ENCODE data around the gene ZNF284. TPM values are rescaled to one million over a fixed set of nuclear protein-coding genes. Genes with fewer than 3 reads are reported as not detected.
A peak's percentile ranks its signal among the peaks of the same experiment; 100 is the strongest.
"Not testable (repeated sequence)": the region's sequence is repeated elsewhere in the genome, so short reads cannot be mapped to it uniquely, and the experiment has no call there.

Gene ZNF284
- total RNA-seq, 1 donor from 2014 or later = 1.4 TPM

DNA sequence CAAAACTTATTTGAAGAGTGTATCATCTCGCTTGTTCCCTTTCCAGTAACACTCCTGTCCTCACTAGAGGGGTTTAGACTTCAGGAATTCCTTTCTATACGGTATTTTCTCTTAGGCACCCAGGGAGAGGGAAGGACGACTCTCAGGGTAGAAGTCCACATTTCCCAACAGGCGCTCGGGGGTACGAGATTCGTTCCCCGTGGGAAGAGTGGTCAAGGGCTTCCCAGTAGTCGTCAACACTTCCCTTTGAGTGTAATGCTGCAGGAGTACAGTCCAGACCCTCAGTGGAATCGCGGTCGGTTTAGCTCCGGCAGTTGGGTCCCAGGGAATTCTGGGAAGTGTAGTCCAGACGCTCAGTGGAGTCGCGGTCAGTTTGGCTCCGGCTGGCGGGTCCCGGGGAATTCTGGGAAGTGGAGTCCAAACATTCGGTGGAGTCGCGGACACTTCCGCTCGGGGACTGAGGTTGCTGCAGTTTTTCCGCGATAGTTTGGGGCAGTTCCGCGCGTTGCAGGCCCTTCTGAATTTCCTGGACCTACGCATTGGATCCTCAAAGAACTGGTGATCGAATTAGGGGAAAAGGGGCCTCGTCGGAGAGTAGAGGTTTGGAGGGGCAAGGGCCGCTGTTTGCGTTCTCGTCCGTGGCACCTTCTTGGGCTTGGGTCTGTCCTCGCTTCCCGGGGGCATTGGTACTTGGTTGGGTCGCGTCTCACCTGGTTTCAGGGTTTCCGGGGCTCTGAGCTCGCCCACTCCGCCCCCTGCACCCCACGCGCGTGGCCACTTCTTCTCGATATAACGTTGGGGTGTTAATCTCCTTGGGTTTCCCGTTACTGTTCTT, 22.2 kb downstream of the ZNF284 start, which contains the start of gene ZNF224:
Gene ZNF224 (plus strand): TSS at position 431 of the 835 bp plus-strand sequence. CDS start 3,513 bp downstream, outside the sequence.
- DNase-seq (ENCODE audit: low spot score) = peak; percentile 97
- intact Hi-C loops (cut with DNase I) = loop anchor here (1.0 to 5.0 kb wide), 5 partner anchors 18 to 113 kb away; partner anchors contain the start of genes ZNF155, ZNF230 and ZNF284

- intact Hi-C loops (cut with DNase I) = no loop called here
- DNase-seq (ENCODE audit: low spot score) = no peak
Observed at GRCh38 chr19:44107751-44108150, 35.8 kb downstream of the ZNF284 start.

GRCh38 chr19:44109458-44109857, 37.5 kb downstream of the ZNF284 start:
- intact Hi-C loops (cut with DNase I) = no loop called here
- DNase-seq (ENCODE audit: low spot score) = no peak

- intact Hi-C loops (cut with DNase I) = loop anchor here (1.0 to 5.0 kb wide), 4 partner anchors 18 to 110 kb away; partner anchors contain the start of genes ZNF224, ZNF227, ZNF230 and ZNF234
Observed at GRCh38 chr19:44111910-44112463, 40.0 kb downstream of the ZNF284 start.

DNA sequence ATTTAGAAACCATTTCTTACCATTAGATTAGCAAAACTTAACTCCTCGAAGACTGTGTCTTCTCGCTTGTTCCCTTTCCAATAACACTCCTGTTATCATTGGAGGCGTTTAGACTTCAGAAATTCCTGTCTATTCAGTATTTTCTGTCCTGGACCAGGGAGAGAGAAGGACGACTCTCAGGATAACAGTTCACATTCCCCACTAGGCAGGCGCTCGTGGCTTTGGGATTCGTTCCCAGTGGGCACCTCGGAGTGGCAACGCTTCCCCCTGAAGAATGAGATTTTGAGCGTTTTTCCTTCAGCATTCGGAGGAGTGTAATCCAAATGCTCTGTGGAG, 40.8 kb downstream of the ZNF284 start:
- no peak for DNase-seq (ENCODE audit: low spot score)
- intact Hi-C loops (cut with DNase I) = loop anchor here (1.0 to 5.0 kb wide), 6 partner anchors 18 to 110 kb away; partner anchors contain the start of genes ZNF223, ZNF224, ZNF227 and ZNF230

More at GRCh38 chr19:44111910-44112463, 40.0 kb downstream of the ZNF284 start:
- no peak for DNase-seq (ENCODE audit: low spot score)

- DNase-seq (ENCODE audit: low spot score) = peak; percentile 97
- intact Hi-C loops (cut with DNase I) = loop anchor here (1.0 to 5.0 kb wide), 5 partner anchors 28 to 111 kb away; partner anchors contain the start of genes ZNF223, ZNF227, ZNF230 and ZNF234
Observed at GRCh38 chr19:44113138-44113783, 41.3 kb downstream of the ZNF284 start, which contains the start of gene ZNF225. Gene ZNF225 (plus strand): TSS chr19:44113399. CDS start chr19:44115828, 2,429 bp downstream.

DNA sequence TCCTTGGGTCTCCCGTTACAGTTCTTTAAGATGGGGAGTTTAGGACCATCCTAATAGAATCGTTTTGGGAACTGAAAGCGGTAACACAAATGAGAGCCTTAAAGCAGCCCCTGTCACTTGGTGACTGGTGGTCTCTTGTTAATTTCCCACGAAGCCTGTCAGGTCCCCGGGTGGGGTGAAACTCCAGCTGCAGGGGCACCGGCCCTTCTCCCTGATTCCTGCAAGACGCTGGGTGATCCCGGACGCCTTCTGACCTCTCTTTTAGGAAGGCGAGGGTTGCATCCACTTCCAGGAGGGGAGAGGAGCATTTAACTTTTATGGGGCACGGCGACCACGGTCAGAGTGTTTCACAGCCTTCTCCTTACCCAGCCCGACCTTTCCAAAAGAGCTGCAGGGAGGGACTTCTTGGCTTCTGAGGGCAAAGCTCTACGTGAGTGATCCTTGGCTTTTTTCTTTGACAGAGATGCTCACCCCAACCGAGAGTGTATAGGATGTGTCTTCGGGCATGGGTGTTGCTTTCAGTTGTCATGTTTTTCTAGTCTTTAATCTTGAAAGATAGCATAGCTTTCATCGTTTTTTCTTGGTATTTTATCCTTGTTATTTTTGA, 41.9 kb downstream of the ZNF284 start:
- DNase-seq (ENCODE audit: low spot score) = no peak
- intact Hi-C loops (cut with DNase I) = loop anchor here (1.0 to 5.0 kb wide), 5 partner anchors 27 to 112 kb away; partner anchors contain the start of genes ZNF223, ZNF227, ZNF230 and ZNF234

DNA sequence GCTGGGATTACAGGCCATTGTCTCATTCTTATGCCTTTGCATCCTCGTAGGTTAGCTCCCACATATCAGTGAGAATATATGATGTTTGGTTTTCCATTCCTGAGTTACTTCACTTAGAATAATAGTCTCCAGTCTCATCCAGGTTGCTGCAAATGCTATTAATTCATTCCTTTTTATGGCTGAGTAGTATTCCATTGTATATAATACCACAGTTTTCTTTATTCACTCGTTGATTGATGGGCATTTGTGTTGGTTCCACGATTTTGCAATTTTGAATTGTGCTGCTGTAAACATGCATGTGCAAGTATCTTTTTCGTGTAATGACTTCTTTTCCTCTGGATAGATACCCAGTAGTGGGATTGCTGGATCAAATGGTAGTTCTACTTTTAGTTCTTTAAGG, 49.2 kb downstream of the ZNF284 start:
- intact Hi-C loops (cut with DNase I) = not testable (repeated sequence)

DNA sequence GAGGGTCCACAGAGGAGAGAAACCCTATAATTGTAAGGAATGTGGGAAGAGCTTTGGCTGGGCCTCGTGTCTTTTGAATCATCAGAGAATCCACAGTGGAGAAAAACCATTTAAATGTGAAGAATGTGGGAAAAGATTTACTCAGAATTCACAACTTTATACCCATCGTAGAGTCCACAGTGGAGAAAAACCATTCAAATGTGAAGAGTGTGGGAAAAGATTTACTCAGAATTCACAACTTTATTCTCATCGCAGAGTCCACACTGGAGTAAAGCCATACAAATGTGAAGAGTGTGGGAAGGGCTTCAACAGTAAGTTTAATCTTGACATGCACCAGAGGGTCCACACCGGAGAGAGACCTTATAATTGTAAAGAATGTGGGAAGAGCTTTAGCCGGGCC, 60.0 kb downstream of the ZNF284 start:
- intact Hi-C loops (cut with DNase I) = no loop called here
- no peak for DNase-seq (ENCODE audit: low spot score)

More for the DNA sequence above, 49.2 kb downstream of the ZNF284 start:
- not testable (repeated sequence) for DNase-seq (ENCODE audit: low spot score)

Other genes with a start within 250 kb of the ZNF284 start
- 15.2 TPM for gene ZNF283, start 244.8 kb upstream of the ZNF284 start, total RNA-seq
- 8.4 TPM for gene ZNF404, start 188.2 kb upstream of the ZNF284 start, total RNA-seq
- gene ZNF45, start 136.9 kb upstream of the ZNF284 start, total RNA-seq = 7.0 TPM
- 4.7 TPM for gene ZNF221, start 120.9 kb upstream of the ZNF284 start, total RNA-seq
- gene ZNF155, start 88.0 kb upstream of the ZNF284 start, total RNA-seq = 6.4 TPM
- gene ZNF230, start 69.2 kb upstream of the ZNF284 start, total RNA-seq = 2.3 TPM
- 3.6 TPM for gene ZNF222, start 46.8 kb upstream of the ZNF284 start, total RNA-seq
- 2.2 TPM for gene ZNF223, start 20.1 kb upstream of the ZNF284 start, total RNA-seq
- gene ZNF224, start 22.2 kb downstream of the ZNF284 start, total RNA-seq = 12.9 TPM
- 3.3 TPM for gene ZNF225, start 41.2 kb downstream of the ZNF284 start, total RNA-seq
- gene ZNF234, start 69.4 kb downstream of the ZNF284 start, total RNA-seq = 9.6 TPM
- 25.6 TPM for gene ZNF226, start 92.9 kb downstream of the ZNF284 start, total RNA-seq
- 15.4 TPM for gene ZNF227, start 140.4 kb downstream of the ZNF284 start, total RNA-seq
- 5.0 TPM for gene ZNF233, start 187.7 kb downstream of the ZNF284 start, total RNA-seq
- gene ZNF235, start 232.9 kb downstream of the ZNF284 start, total RNA-seq = 5.2 TPM

All from cardiac septum (tissue), 1 donor.